ENCODE data around the gene AGO3. TPM values are rescaled to one million over a fixed set of nuclear protein-coding genes. Genes with fewer than 3 reads are reported as not detected.

Gene AGO3
- 11.5 TPM for polyA plus RNA-seq (2013, experiment 1 of 2)
- polyA plus RNA-seq (2013, experiment 2 of 2), result 10.2 TPM

DNA sequence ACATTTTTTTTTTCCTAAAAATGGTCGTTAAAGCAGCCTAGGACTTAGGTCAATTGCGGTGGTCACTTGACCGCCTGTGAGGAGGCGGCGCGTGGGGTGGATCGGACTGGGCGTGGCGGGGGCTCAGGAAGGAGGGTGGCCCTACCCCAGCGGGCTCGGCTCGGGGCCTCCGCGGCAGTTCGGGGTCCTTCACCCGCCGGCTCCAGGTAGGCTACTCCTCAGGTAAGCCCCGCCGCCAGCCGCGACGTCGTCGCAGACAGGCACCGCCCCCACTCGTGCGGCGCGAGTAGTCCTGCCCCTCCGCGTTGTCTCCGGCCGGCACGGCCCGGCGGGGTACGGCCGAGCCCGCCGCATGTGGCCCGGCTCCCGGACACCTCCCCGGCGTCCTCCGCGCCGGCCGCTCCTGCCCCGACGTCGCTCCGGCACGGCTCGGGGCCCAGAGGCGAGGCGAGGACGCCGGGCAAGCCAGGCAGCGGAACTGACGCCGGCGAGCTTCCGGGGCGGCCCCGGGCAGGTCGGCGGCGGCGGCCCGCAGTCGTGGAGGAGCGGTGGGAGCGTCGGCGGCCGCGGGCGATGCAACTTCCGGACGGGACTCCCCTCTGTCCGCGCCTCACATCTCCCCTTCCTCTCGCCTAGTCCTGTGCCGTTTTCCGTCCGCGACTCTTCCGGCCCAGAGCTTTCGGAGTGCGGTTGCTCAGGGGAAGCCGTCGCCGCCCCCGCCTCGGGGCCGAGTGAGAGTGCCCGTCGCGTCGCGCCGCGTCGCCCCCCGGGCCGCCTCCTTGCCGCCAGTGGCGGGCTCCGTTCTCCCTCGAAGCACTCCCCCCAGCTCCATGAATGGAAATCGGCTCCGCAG lies at the start of gene AGO3:
TSS of gene AGO3 (plus strand) at position 513 of the 853 bp plus-strand sequence. CDS start at position 835, 322 bp downstream.
- peak; percentile 96 for DNase-seq
- Histone ChIP-seq H3K4ac (ENCODE audit: low read depth, low read length) (peak within 1 kb of the TSS; percentile 86), H2AK5ac (ENCODE audit: low read length) (no peak within 1 kb of the TSS), H3K4me3 (ENCODE audit: low read length) (peak within 1 kb of the TSS; percentile 94), H3K18ac (ENCODE audit: low read length) (peak within 1 kb of the TSS; percentile 86), H3K27ac (ENCODE audit: low read depth, low read length) (peak within 1 kb of the TSS; percentile 99), H3K4me1 (ENCODE audit: control insufficient read depth, low read depth, low read length) (no peaks in the 10 kb centered on the region), H2BK15ac (replicated peaks; ENCODE audit: low read depth) (no peak within 1 kb of the TSS), H3K79me1 (ENCODE audit: low read length) (no peaks in the 10 kb centered on the region), H3K27me3 (ENCODE audit: insufficient read depth, low read length, poor library complexity) (no peaks in the 10 kb centered on the region), H3K56ac (ENCODE audit: low read length) (peak within 1 kb of the TSS; percentile 98), H3K9ac (ENCODE audit: low read length) (peak within 1 kb of the TSS; percentile 81), H2BK5ac (ENCODE audit: low read length) (peak within 1 kb of the TSS; percentile 50), H3K4me2 (ENCODE audit: low read length) (peak within 1 kb of the TSS; percentile 51), H4K8ac (ENCODE audit: low read depth, low read length) (peak within 1 kb of the TSS; percentile 29), H3K79me2 (ENCODE audit: control insufficient read depth, insufficient read depth, low read length) (peaks cover 26% of the 10 kb centered on the region), H3K36me3 (ENCODE audit: control insufficient read depth, insufficient read depth, low read length) (no peaks in the 10 kb centered on the region), H4K5ac (ENCODE audit: low read length) (no peak within 1 kb of the TSS), H2BK120ac (ENCODE audit: low read depth, low read length) (peak within 1 kb of the TSS; percentile 29), H3K23ac (ENCODE audit: low read length) (peak within 1 kb of the TSS; percentile 39)
- no CpG with 5 or more reads among the region's 112 CpGs for WGBS (ENCODE audit: extremely low coverage, insufficient coverage, low lambda C conversion rate)

GRCh38 chr1:35881850-35882273 lies 49.0 kb upstream of the AGO3 start:
- H3K4me2 ChIP-seq (ENCODE audit: low read length), result no peak overlapping the region
- no peak overlapping the region for H2BK120ac ChIP-seq (ENCODE audit: low read depth, low read length)
- no peak for DNase-seq

GRCh38 chr1:35882586-35882944 lies 48.3 kb upstream of the AGO3 start:
- no peak overlapping the region for H3K4me2 ChIP-seq (ENCODE audit: low read length)
- H3K56ac ChIP-seq (ENCODE audit: low read length), result peak overlapping the region; percentile 54
- no peak overlapping the region for H2BK15ac ChIP-seq (replicated peaks; ENCODE audit: low read depth)
- peaks cover 34% of the 10 kb centered on the region for H3K79me2 ChIP-seq (ENCODE audit: control insufficient read depth, insufficient read depth, low read length)
- peak overlapping the region; percentile 35 for H3K9ac ChIP-seq (ENCODE audit: low read length)
- H3K23ac ChIP-seq (ENCODE audit: low read length), result no peak overlapping the region
- peaks cover 21% of the 10 kb centered on the region for H3K4me1 ChIP-seq (ENCODE audit: control insufficient read depth, low read depth, low read length)
- WGBS (ENCODE audit: extremely low coverage, insufficient coverage, low lambda C conversion rate), result no CpG with 5 or more reads among the region's 16 CpGs
- H3K27ac ChIP-seq (ENCODE audit: low read depth, low read length), result no peak overlapping the region
- H2BK120ac ChIP-seq (ENCODE audit: low read depth, low read length), result no peak overlapping the region
- no peaks in the 10 kb centered on the region for H3K27me3 ChIP-seq (ENCODE audit: insufficient read depth, low read length, poor library complexity)
- H3K79me1 ChIP-seq (ENCODE audit: low read length), result peaks cover 7% of the 10 kb centered on the region
- no peak overlapping the region for H3K4ac ChIP-seq (ENCODE audit: low read depth, low read length)
- no peak overlapping the region for H3K18ac ChIP-seq (ENCODE audit: low read length)
- H3K4me3 ChIP-seq (ENCODE audit: low read length), result no peak overlapping the region
- H2AK5ac ChIP-seq (ENCODE audit: low read length), result no peak overlapping the region
- H4K5ac ChIP-seq (ENCODE audit: low read length), result no peak overlapping the region
- H3K36me3 ChIP-seq (ENCODE audit: control insufficient read depth, insufficient read depth, low read length), result no peaks in the 10 kb centered on the region
- no peak overlapping the region for H2BK5ac ChIP-seq (ENCODE audit: low read length)
- DNase-seq, result no peak
- no peak overlapping the region for H4K8ac ChIP-seq (ENCODE audit: low read depth, low read length)

More at GRCh38 chr1:35881850-35882273, 49.0 kb upstream of the AGO3 start:
- Histone ChIP-seq H3K27ac (ENCODE audit: low read depth, low read length) (no peak overlapping the region), H4K8ac (ENCODE audit: low read depth, low read length) (no peak overlapping the region), H3K4ac (ENCODE audit: low read depth, low read length) (no peak overlapping the region), H2BK5ac (ENCODE audit: low read length) (no peak overlapping the region), H3K79me2 (ENCODE audit: control insufficient read depth, insufficient read depth, low read length) (peaks cover 27% of the 10 kb centered on the region), H3K18ac (ENCODE audit: low read length) (no peak overlapping the region), H2AK5ac (ENCODE audit: low read length) (no peak overlapping the region), H3K27me3 (ENCODE audit: insufficient read depth, low read length, poor library complexity) (no peaks in the 10 kb centered on the region), H3K56ac (ENCODE audit: low read length) (no peak overlapping the region), H3K4me3 (ENCODE audit: low read length) (no peak overlapping the region), H2BK15ac (replicated peaks; ENCODE audit: low read depth) (no peak overlapping the region), H3K79me1 (ENCODE audit: low read length) (peaks cover 3% of the 10 kb centered on the region), H4K5ac (ENCODE audit: low read length) (no peak overlapping the region), H3K23ac (ENCODE audit: low read length) (no peak overlapping the region), H3K4me1 (ENCODE audit: control insufficient read depth, low read depth, low read length) (peaks cover 14% of the 10 kb centered on the region), H3K9ac (ENCODE audit: low read length) (no peak overlapping the region), H3K36me3 (ENCODE audit: control insufficient read depth, insufficient read depth, low read length) (no peaks in the 10 kb centered on the region)
- WGBS (ENCODE audit: extremely low coverage, insufficient coverage, low lambda C conversion rate), result no CpG with 5 or more reads among the region's 4 CpGs

GRCh38 chr1:35882945-35883634 lies 47.8 kb upstream of the AGO3 start, which contains the start of gene AGO1:
Gene AGO1 (plus strand): TSS chr1:35883209. CDS start chr1:35883422, 213 bp downstream.
- peaks cover 25% of the 10 kb centered on the region for H3K4me1 ChIP-seq (ENCODE audit: control insufficient read depth, low read depth, low read length)
- no peaks in the 10 kb centered on the region for H3K36me3 ChIP-seq (ENCODE audit: control insufficient read depth, insufficient read depth, low read length)
- no peak within 1 kb of the TSS for H2BK15ac ChIP-seq (replicated peaks; ENCODE audit: low read depth)
- H3K27ac ChIP-seq (ENCODE audit: low read depth, low read length), result peak within 1 kb of the TSS; percentile 87
- H3K9ac ChIP-seq (ENCODE audit: low read length), result peak within 1 kb of the TSS; percentile 95
- WGBS (ENCODE audit: extremely low coverage, insufficient coverage, low lambda C conversion rate), result no CpG with 5 or more reads among the region's 58 CpGs
- no peak within 1 kb of the TSS for H4K5ac ChIP-seq (ENCODE audit: low read length)
- peak within 1 kb of the TSS; percentile 45 for H3K18ac ChIP-seq (ENCODE audit: low read length)
- peak within 1 kb of the TSS; percentile 91 for H3K4me2 ChIP-seq (ENCODE audit: low read length)
- peaks cover 39% of the 10 kb centered on the region for H3K79me2 ChIP-seq (ENCODE audit: control insufficient read depth, insufficient read depth, low read length)
- no peak within 1 kb of the TSS for H2AK5ac ChIP-seq (ENCODE audit: low read length)
- H2BK120ac ChIP-seq (ENCODE audit: low read depth, low read length), result peak within 1 kb of the TSS; percentile 3
- no peak within 1 kb of the TSS for H3K23ac ChIP-seq (ENCODE audit: low read length)
- H3K56ac ChIP-seq (ENCODE audit: low read length), result peak within 1 kb of the TSS; percentile 99
- H4K8ac ChIP-seq (ENCODE audit: low read depth, low read length), result no peak within 1 kb of the TSS
- H2BK5ac ChIP-seq (ENCODE audit: low read length), result peak within 1 kb of the TSS; percentile 22
- H3K4me3 ChIP-seq (ENCODE audit: low read length), result peak within 1 kb of the TSS; percentile 98
- no peaks in the 10 kb centered on the region for H3K27me3 ChIP-seq (ENCODE audit: insufficient read depth, low read length, poor library complexity)
- peak; percentile 95 for DNase-seq
- H3K79me1 ChIP-seq (ENCODE audit: low read length), result peaks cover 9% of the 10 kb centered on the region
- H3K4ac ChIP-seq (ENCODE audit: low read depth, low read length), result peak within 1 kb of the TSS; percentile 6

DNA sequence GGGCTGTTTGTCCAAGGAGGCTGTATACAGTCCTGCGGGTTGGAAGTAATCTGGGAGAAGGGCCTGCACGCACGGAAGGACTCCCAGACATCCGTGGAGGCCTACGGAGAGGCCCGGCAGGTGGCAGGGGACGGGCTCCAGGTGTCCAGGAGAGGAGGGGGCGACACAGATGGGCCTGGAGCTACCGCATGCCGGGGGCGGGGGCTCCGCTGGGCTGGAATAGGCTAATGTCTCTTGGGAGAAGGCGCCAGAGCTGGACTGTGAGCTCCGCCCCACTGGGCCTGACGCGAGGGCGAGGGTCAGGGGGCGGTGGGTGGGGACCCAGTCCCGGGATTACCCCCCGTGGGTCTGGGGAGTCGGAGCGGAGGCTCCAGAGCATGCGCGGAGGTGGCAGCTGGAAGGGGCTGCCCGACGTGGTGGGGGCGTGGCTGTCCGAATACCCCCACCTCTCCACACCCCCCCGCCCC lies 47.2 kb upstream of the AGO3 start:
- Histone ChIP-seq H3K27ac (ENCODE audit: low read depth, low read length) (peak overlapping the region; percentile 87), H3K4me2 (ENCODE audit: low read length) (peak overlapping the region; percentile 81), H2BK15ac (replicated peaks; ENCODE audit: low read depth) (no peak overlapping the region), H3K56ac (ENCODE audit: low read length) (peak overlapping the region; percentile 99), H3K36me3 (ENCODE audit: control insufficient read depth, insufficient read depth, low read length) (no peaks in the 10 kb centered on the region), H3K79me1 (ENCODE audit: low read length) (peaks cover 13% of the 10 kb centered on the region), H2BK5ac (ENCODE audit: low read length) (peak overlapping the region; percentile 22), H3K79me2 (ENCODE audit: control insufficient read depth, insufficient read depth, low read length) (peaks cover 44% of the 10 kb centered on the region), H3K27me3 (ENCODE audit: insufficient read depth, low read length, poor library complexity) (no peaks in the 10 kb centered on the region), H4K5ac (ENCODE audit: low read length) (no peak overlapping the region), H3K23ac (ENCODE audit: low read length) (no peak overlapping the region), H3K4me1 (ENCODE audit: control insufficient read depth, low read depth, low read length) (peaks cover 25% of the 10 kb centered on the region), H3K9ac (ENCODE audit: low read length) (peak overlapping the region; percentile 95), H4K8ac (ENCODE audit: low read depth, low read length) (no peak overlapping the region), H2AK5ac (ENCODE audit: low read length) (no peak overlapping the region), H3K18ac (ENCODE audit: low read length) (peak overlapping the region; percentile 45), H2BK120ac (ENCODE audit: low read depth, low read length) (peak overlapping the region; percentile 3), H3K4me3 (ENCODE audit: low read length) (peak overlapping the region; percentile 98), H3K4ac (ENCODE audit: low read depth, low read length) (peak overlapping the region; percentile 6)
- WGBS (ENCODE audit: extremely low coverage, insufficient coverage, low lambda C conversion rate), result no CpG with 5 or more reads among the region's 29 CpGs
- peak; percentile 84 for DNase-seq

Data from mesendoderm (in vitro differentiated cells).